DMS 273 (cell line): ENCODE results near the gene LRRC3.

Experiments
- DNase-seq: peaks from one replicate; lab custom pipeline; 2025; ENCODE audit not compliant: unreplicated experiment; lab: John Stamatoyannopoulos, UW

The LRRC3 gene

DNA sequence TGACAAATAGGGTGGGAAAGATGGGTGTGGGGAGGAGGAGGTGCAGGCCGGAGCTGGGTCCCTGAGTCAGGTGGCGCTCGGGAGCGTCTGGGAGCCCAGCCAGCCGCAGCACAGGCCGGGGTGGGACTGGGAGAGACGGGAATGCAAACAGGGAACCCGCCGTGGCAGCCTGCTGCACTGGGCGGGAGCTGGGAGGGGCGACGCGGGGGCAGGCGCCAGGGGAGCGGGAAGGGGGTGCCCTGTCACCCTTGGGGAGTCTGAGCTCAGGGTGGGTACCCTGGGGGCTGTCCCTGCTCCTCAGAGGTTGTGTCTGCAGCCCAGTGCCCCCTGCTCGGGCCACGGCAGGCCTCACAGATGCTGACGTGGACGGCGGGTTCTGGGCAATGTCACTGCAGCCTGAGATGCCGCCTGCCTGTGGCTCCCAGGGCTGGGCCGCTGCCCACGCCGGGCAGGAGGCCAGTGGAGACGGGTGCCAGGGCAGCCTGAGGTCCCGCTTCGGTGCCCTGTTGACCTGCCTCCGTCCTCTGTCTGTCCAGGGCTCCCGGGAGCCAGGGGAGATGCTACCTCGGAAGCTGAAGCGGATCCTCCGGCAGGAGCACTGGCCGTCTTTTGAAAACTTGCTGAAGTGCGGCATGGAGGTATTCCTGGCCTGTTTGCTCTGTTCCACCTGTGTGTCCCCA is 16.6 kb upstream of the LRRC3 start:
- peak; percentile 33 for DNase-seq

DNA sequence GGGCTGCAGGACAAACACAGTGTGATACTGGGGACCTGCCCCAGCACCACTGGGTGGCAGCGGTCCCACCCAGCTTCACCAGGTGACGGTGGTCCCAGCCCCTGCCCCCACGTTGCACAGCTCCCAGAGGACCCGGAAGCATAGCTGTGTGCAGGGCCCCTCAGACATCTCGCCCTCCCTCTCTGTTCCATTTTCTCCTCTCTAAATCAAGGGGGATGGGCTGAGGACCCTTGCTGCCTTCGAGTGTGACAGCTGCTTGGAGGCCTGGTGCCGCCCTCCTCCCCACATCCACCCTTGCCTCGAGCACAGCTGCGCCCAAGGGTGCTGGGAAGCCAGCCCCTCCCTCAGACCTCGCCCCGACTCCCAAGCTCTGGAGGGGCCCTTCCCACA is 16.1 kb upstream of the LRRC3 start:
- DNase-seq: no peak

DNA sequence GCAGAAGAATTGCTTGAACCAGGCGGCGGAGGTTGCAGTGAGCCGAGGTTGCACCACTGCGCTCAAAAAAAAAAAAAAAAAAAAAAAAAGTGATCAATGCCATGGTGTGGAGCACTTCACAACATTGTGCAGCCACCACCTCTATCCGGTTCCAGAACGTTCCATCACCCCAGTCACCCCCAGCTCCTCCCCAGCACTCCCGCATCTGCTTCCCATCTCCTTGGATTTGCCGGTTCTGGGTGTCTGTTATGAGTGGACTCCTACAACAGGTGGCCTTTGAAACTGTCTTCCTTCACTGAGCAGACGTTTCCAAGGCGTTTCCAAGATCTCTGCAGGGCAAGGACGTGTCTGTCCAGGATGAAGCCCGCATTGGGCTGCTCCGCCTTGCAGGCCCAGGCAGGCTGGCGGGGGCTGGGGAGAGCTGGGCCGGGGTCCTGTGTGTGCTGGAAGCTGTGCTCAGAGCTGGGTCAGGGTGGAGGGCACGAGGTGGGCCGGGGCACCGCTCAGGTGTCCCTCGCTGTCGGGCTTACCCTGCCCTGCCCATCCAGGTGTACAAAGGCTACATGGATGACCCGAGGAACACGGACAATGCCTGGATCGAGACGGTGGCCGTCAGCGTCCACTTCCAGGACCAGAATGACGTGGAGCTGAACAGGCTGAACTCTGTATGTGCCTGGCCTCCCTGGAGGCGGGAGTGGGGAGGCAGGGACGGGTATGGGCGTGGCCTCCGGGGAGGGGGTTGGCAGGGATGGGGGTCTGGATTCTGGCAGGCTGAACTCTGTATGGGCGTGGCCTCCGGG is 14.9 kb upstream of the LRRC3 start:
- DNase-seq: no peak

DNA sequence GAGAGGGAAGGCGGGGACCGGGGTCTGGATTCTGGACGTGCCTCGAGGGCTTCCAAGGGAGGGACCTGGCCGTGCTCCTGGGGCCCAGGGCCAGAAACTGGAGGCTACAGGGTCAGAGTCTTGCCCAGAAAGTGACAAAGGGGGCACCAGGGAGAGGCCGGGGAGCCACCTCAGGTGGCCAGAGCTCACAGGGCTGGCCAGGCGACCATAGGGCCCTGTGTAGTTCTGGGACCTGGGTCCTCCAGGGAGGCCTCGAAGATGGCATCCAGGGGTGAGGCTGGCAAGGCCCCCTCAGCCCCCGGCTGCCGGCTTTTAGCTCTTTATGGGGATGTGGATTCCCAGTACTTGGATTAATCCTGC is 14.3 kb upstream of the LRRC3 start:
- DNase-seq: no peak

DNA sequence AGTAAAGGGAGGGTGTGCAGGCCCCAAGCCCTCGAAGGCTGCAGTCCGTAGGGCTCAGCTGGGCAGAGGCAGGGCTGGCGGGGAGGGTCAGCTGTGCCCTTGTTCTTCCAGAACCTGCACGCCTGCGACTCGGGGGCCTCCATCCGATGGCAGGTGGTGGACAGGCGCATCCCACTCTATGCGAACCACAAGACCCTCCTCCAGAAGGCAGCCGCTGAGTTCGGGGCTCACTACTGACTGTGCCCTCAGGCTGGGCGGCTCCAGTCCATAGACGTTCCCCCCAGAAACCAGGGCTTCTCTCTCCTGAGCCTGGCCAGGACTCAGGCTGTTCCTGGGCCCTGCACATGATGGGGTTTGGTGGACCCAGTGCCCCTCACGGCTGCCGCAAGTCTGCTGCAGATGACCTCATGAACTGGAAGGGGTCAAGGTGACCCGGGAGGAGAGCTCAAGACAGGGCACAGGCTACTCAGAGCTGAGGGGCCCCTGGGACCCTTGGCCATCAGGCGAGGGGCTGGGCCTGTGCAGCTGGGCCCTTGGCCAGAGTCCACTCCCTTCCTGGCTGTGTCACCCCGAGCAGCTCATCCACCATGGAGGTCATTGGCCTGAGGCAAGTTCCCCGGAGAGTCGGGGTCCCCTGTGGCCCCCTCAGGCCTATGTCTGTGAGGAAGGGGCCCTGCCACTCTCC is 13.6 kb upstream of the LRRC3 start:
- DNase-seq: no peak

DNA sequence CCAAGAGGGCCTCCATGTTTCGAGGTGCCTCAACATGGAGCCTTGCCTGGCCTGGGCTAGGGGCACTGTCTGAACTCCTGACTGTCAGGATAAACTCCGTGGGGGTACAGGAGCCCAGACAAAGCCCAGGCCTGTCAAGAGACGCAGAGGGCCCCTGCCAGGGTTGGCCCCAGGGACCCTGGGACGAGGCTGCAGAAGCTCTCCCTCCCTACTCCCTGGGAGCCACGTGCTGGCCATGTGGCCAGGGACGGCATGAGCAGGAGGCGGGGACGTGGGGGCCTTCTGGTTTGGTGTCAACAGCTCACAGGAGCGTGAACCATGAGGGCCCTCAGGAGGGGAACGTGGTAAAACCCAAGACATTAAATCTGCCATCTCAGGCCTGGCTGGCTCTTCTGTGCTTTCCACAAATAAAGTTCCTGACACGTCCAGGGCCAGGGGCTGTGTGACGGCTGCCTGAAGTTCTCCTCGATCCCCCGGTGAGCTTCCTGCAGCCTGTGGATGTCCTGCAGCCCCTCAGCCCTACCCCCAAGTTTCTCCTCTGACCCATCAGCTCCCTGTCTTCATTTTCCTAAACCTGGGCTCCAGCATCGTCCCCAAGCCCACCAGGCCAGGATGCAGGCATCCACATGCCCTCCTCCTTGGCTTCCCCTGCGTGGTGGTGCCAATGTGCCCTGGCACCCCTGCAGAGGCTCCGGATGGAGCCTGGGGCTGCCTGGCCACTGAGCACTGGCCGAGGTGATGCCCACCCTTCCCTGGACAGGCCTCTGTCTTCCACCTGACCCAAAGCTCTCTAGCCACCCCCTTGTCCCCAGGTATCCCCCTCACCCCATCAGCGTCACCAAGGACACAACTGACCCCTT is 12.8 kb upstream of the LRRC3 start:
- no peak for DNase-seq

DNA sequence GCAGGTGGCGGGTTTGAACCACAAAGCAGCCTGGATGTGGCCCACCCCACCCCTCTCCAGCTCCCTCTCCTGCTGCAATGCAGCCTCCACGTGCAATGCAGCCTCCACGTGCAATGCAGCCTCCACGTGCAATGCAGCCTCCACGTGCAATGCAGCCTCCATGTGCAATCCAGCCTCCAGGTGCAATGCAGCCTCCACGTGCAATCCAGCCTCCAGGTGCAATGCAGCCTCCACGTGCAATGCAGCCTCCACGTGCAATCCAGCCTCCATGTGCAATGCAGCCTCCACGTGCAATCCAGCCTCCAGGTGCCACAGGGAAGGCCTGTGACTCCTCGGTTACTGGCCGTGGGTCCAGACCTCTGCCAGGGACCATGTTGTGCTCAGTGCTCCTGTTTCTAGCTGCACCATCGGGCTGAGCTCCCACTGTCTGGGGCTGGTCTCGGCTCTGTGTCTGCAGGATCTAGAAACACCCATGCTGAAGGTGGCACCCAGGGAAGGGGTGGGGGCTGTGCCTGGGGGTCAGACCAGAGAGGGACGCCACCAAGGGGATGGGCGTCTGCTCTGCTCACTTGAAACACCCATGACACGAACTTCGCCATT is 11.9 kb upstream of the LRRC3 start:
- DNase-seq: no peak

DNA sequence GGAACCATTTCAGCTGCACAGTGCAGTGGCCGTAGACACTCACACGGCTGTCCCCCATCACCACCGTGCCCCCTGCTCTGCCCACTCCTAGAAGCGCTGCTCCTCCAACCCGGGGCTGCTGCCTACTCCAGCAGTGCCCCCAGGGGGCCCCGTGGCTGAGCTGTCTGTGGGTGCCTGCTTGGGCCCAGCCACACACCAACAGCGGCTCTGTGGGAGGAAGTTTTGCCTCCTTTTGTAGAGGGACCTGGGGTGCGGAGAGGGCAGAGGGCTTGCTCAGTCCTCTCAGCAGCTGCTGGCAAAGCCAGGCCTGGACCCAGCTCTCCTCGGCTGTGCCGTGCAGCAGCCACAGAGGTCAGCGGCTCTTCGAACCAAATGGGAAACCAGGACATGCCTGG is 11.4 kb upstream of the LRRC3 start:
- no peak for DNase-seq

DNA sequence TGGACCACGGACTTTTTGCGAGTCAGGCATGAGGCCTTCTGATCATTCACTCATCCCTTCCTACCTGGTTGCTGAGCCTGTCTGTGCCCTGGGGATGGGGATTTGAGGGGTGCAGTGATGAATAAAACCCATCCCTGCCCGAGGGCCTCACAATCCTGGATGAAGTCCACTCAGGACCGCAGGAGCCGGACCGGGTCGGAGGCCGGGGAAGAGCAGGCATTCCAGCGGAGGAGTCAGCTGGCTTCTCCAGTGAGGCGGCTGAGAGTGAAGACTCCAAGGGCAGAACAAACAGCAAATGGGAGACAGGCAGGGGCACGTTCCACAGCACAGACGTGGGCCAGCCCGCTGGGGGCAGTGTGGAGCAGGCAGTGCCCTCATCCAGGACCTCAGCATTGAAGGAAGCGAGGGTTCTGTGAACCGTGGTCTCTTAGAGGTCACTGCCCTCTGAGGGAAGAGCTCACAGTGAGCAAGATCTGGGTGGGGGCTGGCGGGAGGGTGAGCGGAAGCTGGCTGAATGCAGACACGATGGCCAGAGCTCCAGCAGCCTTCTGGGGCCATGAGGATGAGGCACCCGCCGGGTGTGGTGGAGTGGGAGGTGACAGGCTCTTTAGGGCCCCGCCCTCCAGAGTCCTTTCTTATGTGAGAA is 10.9 kb upstream of the LRRC3 start:
- DNase-seq: peak; percentile 39

DNA sequence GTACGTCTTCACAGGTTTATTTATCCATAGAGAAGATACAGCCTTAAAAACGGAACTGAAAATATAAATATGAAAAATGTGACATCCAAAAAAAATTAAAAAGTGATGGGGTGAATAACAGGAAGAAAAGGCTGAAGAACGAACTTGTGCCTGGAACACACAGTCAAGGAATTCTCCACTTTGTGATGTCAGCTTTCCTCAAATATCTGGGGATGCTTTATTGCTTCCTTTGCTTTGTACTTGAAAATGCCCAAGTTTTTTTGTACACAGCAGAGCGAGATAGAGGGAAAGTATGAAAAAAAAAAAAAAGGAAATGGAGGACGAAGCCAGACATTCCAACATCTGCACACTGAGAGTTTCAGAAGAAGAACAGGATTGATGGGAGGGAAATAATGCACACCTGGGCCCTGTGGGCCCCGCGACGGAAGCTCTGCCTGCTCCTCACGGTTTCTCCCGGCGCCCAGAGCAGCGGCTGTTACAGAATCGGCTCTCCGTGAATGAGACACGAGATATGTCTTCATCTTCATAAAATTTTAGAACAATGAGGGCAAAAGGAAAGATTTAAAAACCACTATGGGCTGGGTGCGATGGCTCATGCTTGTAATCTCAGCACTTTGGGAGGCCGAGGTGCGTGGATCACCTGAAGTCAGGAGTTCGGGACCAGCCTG is 10.0 kb upstream of the LRRC3 start:
- DNase-seq: no peak

DNA sequence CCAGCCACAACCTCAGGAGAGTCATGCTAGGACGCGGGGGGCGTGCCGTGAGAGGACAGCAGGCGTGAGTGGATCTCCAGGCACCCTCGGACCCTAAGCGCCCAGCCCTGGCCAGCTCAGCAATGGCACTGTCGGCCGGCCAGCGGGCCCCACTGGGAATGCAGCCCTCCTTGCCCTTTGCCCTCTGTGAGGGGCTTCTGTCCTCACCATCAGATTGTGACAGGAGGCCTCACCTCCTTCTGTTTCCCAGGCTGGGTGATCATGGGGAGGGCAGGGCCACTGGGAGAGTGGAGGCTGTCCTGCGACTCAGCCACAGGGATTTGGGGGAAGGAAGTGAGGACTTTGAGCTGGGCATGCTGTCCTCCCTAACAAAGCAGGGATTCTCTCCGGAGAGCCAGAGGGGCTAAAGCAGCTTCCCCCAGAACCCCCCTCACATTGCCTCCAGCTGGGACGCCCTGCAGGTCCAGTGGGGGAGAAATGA is 6.6 kb upstream of the LRRC3 start:
- DNase-seq: no peak

DNA sequence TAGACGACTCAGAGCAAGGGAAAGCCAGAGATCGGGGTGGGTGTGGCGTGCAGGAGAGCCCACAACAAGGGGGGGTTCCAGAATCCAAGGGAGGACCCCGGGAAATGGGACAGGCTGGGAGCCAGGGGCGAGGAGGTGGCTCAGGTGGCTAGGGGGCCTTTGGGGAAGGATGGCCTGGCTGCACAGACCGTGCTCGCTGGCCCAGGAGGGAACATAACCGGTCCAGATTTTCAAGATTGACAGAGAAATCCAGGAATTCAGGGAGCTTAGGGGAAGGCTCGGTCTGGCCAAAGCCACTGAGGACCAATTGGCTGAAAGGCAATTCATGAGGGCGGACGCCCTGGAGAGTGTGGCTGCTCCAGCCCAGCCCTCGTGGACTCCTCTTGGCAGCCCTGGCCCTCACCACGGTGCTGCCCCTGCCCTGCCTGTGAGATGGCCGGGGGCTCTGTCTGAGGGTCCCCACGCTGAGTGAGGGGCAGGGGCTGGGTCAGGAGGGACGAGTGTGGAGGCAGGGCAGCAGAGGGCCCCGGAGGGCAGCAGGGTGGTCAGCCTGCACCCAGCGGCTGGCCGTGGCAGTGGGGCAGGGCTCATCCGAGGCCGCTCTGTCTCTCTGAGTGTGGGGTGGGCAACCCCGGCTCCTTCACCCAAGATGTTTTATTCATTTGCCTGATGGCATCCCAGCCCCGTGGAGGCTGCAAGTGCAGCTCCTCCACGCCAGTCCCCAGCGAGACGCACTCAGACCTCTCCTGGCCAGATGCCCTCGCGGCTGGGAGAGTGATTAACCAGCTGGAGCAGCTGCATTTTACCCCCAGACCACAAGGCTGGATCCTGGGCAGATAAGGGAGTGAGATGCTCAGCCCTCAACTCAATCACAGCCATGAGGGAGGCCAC is 5.6 kb upstream of the LRRC3 start:
- peak; percentile 46 for DNase-seq

DNA sequence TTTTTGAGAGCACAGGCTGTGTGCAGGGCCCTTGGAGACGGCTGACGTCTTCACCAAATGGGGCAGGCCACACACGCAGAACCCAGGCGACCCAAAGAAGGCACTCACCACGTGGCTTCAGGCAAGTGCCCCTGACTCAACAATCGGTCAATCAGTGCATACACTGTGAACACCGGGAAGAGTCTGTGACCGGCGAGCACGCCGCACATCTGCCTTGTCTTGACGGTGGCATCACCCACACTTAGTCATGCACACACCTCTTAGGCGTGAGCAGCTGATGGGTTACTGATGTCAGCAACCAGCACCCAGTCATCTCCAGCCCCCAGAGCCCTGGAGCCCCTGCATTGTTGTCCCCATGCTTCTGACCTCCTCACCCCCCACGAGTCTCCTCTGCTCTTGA is 4.9 kb upstream of the LRRC3 start:
- DNase-seq: no peak

DNA sequence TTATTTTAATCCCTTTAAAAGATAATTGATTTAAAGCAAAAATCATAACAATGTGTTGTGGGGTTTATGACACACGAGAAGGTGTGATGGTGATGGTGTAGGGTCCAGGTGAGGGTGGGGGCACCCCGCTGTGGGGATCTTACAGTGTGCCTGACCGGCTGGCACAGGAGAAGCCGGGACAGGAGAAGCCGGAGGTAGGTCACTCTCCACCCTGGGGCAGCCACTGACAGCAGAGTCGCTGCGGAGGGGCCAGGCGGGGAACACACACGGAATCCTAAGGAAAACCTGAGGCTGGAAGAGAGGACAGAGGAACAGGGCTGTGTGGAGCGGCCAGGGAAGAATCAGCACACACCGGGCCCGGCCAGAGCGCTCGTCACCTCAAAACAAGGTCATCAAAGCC is 4.3 kb upstream of the LRRC3 start:
- no peak for DNase-seq

DNA sequence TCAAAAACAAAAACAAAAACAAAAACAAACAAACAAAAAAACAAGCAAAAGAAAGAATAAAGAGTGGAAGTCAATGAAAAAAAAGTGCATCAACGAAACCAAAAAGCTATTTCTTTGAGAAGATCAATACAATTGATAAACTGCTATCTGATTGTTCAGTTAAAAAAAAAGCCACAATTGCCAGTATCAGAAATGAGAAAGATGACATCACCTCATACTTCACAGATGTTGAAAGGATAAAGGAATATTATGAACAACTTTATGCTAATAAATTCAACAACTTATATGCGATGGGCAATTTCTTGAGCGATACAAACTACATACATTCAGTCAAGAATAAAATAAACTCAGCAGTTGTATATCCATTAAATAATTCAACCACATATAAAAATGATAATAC is 2.2 kb upstream of the LRRC3 start:
- no peak for DNase-seq

DNA sequence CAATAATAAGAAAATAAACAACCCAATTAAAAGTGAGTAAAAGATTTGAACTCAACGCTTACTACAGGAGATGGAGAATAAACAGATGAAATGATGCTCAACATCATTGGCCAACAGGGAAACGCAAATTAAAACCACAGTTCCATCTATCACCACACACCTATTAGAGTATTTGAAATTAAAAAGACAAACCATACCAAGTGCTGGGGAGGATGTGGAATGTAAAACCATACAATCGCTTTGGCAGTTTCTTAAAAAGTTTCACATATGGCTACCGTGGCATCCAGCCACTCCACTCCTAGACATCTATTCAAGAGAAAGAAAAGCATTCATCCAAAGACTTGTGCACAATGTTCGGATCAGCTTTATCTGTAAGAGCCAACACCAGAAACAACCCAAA is 1.3 kb upstream of the LRRC3 start:
- DNase-seq: no peak

DNA sequence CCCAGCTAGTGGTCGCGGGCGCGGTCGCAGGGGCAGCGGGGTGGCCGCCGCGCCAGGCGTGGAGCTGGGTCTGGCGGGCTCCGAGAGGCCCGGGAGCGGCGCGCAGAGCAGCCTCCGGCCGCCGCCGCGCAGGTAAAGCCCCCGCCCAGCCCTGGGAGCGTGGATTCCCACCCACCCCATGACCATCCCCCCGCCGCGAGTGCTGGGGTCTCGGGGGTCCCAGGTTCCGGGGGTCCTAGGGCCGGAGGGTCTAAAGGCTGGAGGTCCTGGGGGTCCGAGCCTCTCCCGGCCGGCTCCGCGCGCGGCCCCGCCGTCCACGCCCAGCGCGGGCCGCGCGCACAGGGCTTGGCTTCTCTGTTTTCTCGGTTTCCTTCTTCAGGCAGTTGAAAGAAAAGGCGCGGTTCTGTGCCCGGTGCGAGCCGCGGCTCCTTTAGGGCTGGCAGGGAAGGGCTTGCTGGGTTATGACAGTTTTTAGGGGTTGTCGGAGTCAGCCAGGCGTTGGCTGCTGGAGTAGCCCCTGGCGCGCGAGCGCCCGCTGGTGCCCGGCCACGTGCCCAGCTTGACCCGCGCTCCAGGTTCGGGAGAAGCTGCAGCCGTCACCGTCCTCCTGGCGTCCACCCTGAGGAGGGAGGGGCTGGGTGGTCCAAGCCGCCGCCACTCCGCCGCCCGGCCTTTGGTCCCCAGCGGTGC is 359 bp downstream of the LRRC3 start:
- peak; percentile 72 for DNase-seq

DNA sequence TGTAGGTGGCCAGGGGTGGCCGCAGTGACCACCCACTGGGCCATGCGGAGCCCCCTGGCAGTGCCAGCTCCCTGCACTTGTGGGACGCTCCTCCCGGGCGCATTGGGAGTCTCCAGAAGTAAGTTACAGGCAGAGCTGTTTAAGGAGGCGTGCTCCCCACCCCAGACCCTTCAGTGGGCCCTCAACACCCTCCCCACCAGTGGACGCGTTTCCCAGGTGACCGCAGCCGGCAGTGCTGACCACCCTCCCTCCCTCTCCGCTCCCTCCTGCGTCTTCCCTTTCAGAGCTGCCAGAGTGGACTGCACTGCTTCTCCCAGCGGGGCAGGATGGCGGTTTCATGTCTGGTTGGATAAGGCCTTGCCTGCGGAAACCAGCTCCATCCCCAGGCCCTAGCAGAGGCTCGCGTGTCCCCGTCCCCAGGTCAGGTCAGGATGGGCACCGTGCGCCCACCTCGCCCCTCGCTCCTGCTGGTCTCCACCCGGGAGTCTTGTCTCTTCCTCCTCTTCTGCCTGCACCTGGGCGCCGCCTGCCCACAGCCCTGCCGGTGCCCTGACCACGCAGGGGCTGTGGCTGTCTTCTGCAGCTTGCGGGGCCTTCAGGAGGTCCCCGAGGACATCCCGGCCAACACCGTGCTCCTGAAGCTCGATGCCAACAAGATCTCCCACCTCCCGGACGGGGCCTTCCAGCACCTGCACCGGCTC is 1.1 kb downstream of the LRRC3 start:
- no peak for DNase-seq
